GM21367 (cell line): ENCODE results near the gene CES1.
"Not testable (repeated sequence)": the region's sequence is repeated elsewhere in the genome, so short reads cannot be mapped to it uniquely, and the experiment has no call there.

ENCODE experiments used
- ATAC-seq: cut with Tn5 transposase; IDR thresholded peaks from one replicate; pipeline ENCODE4 v1.9.1; 2021; ENCODE audit not compliant: unreplicated experiment

CES1 gene

GRCh38 chr16:55832773-55833691 is at the start of gene CES1:
Gene CES1 (minus strand): TSS chr16:55833096. CDS start chr16:55833055, 41 bp downstream.
- ATAC-seq: no peak

- ATAC-seq: no peak
Observed at GRCh38 chr16:55876854-55877253, 44.0 kb upstream of the CES1 start.

GRCh38 chr16:55875273-55875672 is 42.4 kb upstream of the CES1 start, which contains the start of gene CES5A:
Gene CES5A (minus strand): TSS chr16:55875373. CDS start chr16:55875221, 152 bp downstream.
- no peak for ATAC-seq

DNA sequence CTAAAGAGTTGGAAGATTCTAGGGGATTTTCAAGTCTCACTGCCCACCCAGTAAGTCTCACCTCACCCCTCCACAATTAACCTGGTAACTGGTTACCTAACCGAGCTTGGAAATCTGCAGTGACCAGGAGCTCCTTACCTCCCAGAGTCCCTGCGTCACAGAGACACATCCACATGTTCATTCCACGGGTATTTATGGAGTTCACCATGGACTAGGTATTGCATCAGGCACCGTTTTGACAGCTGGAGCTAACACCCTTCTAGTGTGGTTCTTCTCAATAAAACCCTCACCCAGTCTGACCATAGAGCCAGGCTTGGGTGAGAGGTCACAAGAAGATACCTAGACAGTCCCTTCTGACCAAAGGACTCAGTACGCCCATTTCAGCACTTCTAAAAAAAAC is 40.2 kb upstream of the CES1 start:
- ATAC-seq: no peak

DNA sequence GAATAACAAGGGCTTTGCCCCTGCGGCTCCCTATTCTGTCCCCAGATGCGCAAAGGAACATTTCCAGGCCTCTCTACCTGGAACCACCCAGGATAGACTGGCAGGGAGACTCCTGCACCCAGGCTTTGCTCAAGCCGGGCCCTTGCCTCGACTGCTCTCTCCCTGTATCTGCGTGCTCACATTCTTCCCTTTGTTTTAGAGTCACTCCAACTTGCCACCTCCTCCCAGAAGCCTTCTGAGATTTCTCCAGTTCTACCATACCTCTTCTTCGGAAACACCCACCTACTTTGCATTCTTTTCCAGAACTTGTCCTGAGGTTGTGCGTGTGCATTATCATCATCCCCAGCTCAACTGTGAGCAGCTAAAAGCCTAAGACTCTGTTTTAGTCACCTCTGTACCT is 39.2 kb upstream of the CES1 start:
- no peak for ATAC-seq

DNA sequence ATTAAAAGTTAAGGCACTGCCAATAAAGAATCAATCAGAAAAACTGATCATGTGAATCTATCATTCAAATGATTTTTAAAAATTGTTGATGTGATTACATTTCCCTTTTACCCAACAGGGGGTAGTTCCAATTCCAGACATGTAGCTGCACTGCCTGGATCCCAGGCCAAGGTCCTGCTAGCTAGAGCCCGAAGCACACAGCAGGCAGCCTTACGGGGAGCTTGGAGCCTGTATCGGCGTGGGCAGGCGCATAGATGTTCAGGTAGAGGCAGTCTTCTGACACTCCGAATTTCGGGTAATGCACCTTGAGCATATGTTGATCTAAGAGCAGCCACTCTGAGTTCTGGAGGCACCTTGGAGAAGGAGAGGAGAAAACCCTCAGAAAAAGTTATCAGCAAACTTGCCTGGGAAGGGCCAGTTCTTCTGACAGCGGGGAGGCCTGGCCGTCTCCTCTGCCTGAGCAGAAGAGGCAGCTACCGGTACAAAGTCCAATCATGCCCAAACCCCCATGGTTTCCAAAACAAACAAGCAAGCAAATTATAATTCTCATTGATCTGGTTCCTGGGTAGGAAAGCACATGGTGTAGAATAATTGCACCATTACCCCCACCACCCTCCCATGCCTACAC is 38.6 kb upstream of the CES1 start:
- ATAC-seq: no peak

- ATAC-seq: no peak
Observed at GRCh38 chr16:55868980-55869379, 36.1 kb upstream of the CES1 start.

DNA sequence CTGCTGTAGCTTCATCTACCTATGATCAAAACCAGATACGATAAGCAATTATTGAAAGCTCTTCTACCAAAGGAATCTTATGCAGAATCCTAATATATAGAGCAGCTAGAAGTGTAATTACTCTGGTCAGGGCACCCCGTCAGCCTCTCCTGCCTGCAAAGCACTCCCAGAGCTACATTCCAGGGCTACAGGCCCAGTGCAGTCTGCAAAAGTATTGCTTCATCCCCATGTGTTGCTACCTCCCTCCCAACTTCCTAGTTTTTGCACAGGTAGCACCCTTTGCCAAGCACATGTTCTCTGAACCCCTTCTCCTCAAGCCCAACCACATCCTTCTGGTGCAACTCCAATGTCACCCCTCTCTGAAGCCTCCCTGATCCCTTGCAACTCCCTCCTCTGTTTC is 35.2 kb upstream of the CES1 start:
- ATAC-seq: no peak

DNA sequence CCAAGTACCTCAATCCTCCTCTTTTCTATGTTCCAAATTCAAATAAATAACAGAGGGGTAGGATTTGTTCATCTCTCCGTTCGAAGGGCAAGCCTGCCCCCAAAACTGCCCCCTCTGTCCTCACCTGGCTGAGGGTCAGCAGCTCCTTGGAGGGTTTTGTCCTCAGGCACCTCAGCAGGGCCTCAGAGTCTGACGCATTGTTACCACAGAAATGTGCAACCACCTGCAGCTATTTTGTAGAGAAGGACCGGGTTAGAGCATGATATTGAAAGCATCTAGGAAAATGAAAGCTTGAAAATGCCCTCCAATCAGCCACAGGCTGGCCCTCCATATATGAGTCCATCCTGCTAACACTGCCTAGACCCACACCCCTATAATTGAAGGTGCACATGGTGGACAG is 28.4 kb upstream of the CES1 start:
- ATAC-seq: no peak

GRCh38 chr16:55857650-55858049 is 24.8 kb upstream of the CES1 start:
- ATAC-seq: not testable (repeated sequence)

GRCh38 chr16:55856950-55857349 is 24.1 kb upstream of the CES1 start:
- ATAC-seq: no peak

DNA sequence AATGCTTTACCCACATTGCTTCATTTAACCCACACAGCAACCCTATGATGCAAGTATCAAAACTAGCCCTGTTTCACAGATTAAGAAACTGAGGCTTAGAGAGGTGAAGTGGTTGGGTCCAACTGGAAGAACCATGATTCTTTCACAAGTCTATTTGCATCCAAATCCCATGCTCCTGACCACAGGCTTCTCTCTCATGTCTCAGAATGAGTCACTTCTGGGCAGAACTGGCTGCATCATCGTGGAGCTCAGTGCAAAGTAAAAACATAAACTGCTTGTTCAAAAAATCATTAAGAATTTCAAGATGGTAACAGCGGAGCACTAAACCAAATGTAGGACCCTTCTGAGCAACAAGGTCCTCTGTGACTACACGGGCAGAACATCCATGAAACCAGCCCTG is 20.2 kb upstream of the CES1 start:
- no peak for ATAC-seq

DNA sequence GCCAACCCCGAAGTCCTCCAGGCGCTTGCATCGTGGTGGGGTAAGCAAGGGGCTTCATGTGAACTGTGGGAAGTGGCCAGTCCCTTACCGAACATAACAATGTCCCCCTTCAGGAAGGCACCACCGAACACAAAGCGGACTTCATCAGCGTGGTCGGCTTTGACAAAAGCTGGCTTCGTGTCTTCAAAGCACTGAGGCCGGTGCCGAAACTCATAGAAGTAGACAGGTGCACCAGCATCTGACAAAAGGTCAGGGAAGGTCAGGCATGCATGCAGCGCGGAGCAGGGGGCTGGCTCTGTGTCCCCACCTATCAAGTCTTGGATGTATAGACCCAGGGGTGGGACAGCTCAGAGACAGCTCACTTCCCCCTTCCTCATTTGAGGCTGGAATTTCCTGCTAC is 16.6 kb upstream of the CES1 start:
- no peak for ATAC-seq

- ATAC-seq: no peak
Observed at GRCh38 chr16:55846598-55847346, 13.9 kb upstream of the CES1 start.

DNA sequence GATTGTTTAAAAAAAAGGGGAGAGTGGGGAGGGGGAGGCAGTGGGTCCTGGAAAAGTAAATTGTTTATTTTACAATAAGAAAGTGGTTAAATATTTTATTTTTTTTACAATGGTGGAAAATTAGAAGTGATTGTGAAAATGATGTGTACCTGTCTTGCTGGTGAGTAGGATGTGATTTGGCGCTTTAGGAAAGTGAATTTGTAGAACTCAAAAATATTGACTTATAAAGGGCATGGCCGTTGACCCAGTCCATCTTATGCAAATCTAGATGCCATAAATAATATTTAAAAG is 10.2 kb upstream of the CES1 start:
- no peak for ATAC-seq

- ATAC-seq: no peak
Observed at GRCh38 chr16:55842369-55843104, 9.6 kb upstream of the CES1 start.

- no peak for ATAC-seq
Observed at GRCh38 chr16:55839115-55839514, 6.2 kb upstream of the CES1 start.

DNA sequence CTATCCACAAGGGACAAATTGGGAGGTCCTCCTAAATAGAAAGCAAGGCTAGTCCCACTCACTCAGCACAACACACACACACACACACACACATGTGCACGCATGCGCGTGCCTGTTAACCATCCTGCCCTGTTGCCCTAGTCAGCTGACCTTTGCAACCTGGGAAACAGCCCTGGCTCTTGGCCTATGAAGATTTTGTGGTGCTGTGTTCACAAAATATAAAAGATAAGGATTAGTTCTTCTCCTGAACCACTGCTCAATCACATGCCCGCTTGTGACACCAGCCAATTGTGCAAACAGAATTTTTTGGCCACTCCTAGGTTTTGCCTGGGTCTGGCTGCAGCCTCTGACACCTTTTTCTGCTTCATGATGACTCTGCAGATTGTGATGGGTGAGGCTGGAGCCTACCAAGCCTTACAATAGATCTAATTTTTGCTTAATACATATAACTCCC is 3.3 kb upstream of the CES1 start:
- no peak for ATAC-seq

GRCh38 chr16:55835581-55835980 is 2.7 kb upstream of the CES1 start:
- ATAC-seq: no peak

GRCh38 chr16:55835173-55835572 is 2.3 kb upstream of the CES1 start:
- not testable (repeated sequence) for ATAC-seq

DNA sequence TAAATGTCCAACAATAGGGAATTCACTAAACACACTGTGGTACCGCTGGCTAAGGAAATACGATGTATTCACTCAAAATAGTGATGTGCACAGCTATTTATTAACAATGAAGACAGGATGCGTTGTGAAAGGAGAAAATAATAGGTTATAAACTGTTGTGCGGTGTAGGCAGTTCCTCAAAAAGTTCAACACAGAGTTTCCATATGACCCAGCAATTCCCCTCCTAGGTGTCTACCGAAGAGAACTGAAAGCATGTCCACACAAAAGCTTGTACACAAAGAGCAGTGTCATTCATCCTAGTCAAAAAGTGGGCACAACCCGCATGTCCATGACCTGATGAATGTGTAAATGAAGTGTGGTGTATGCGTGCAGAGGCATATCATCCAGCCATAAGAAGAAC is 1.2 kb upstream of the CES1 start:
- peak; percentile 47 for ATAC-seq
